MM.1S (cell line): ENCODE measurements around the gene TANK.
A peak's percentile ranks its signal among the peaks of the same experiment; 100 is the strongest.
"Not testable (repeated sequence)": the region's sequence is repeated elsewhere in the genome, so short reads cannot be mapped to it uniquely, and the experiment has no call there.

Experiments
- DNase-seq: peaks from one replicate; pipeline ENCODE4 v3.0.0-alpha.2; 2015
- H2AFZ ChIP-seq: fragments of 300-600 bp; sonication (generic); 2 replicates; pipeline ENCODE4 v1.6.0; 2016; ENCODE audit warnings: antibody characterized with exemption, low read length
- H3F3A ChIP-seq: fragments of 300-600 bp; sonication (generic); 2 replicates; pipeline ENCODE4 v1.6.1; 2016; ENCODE audit warnings: mild to moderate bottlenecking, antibody characterized with exemption, low read length, moderate library complexity, mixed read lengths; ENCODE audit not compliant: insufficient read depth
- H3K27ac ChIP-seq: fragments of 300-600 bp; sonication (generic); 2 replicates; pipeline ENCODE4 v1.5.1; 2016; ENCODE audit warnings: mild to moderate bottlenecking, low read length
- H3K27me3 ChIP-seq: fragments of 300-600 bp; sonication (generic); replicated peaks from 2 replicates; pipeline ENCODE4 v1.6.0; 2016; ENCODE audit warnings: low read length; ENCODE audit not compliant: insufficient read depth
- H3K36me3 ChIP-seq: fragments of 300-600 bp; sonication (generic); replicated peaks from 2 replicates; pipeline ENCODE4 v1.6.1; 2016; ENCODE audit warnings: mild to moderate bottlenecking, low read length, mixed read lengths; ENCODE audit not compliant: insufficient read depth
- H3K4me1 ChIP-seq: fragments of 300-600 bp; sonication (generic); 2 replicates; pipeline ENCODE4 v1.6.1; 2016; ENCODE audit warnings: low read length, mixed read lengths
- H3K4me2 ChIP-seq: fragments of 300-600 bp; sonication (generic); 2 replicates; pipeline ENCODE4 v1.6.0; 2016; ENCODE audit warnings: low read depth, low read length
- H3K4me3 ChIP-seq: fragments of 300-600 bp; sonication (generic); 2 replicates; pipeline ENCODE4 v1.5.1; 2016; ENCODE audit warnings: low read length, mixed read lengths
- H3K79me2 ChIP-seq: fragments of 300-600 bp; sonication (generic); 2 replicates; pipeline ENCODE4 v1.6.1; 2016; ENCODE audit warnings: mixed run types, low read length, mixed read lengths
- H3K9ac ChIP-seq: fragments of 300-600 bp; sonication (generic); 2 replicates; pipeline ENCODE4 v1.6.1; 2016; ENCODE audit warnings: low read length, mixed read lengths
- H3K9me2 ChIP-seq: fragments of 300-600 bp; sonication (generic); replicated peaks from 2 replicates; pipeline ENCODE4 v1.6.1; 2016; ENCODE audit warnings: mild to moderate bottlenecking, low read length, mixed read lengths; ENCODE audit not compliant: insufficient read depth
- H3K9me3 ChIP-seq: fragments of 300-600 bp; sonication (generic); replicated peaks from 2 replicates; pipeline ENCODE4 v1.6.1; 2016; ENCODE audit warnings: mild to moderate bottlenecking, low read length, mixed read lengths; ENCODE audit not compliant: insufficient read depth
- H4K20me1 ChIP-seq: fragments of 300-600 bp; sonication (generic); 2 replicates; pipeline ENCODE4 v1.6.1; 2016; ENCODE audit warnings: mild to moderate bottlenecking, low read length, moderate library complexity, mixed read lengths; ENCODE audit not compliant: insufficient read depth
- CTCF ChIP-seq: fragments of 300-600 bp; sonication (generic); IDR thresholded peaks from 2 replicates; pipeline ENCODE4 v1.5.1; 2016; ENCODE audit warnings: antibody characterized with exemption, low read length, mixed read lengths
- EZH2 ChIP-seq: fragments of 300-600 bp; sonication (generic); optimal IDR thresholded peaks from 2 replicates; pipeline ENCODE3; 2017; ENCODE audit warnings: low read depth, mild to moderate bottlenecking, antibody characterized with exemption, low read length, mixed read lengths
- EZH2phosphoT487 ChIP-seq: fragments of 300-600 bp; sonication (generic); IDR thresholded peaks from 2 replicates; pipeline ENCODE4 v1.6.1; 2018; ENCODE audit warnings: antibody characterized with exemption, low read length

The TANK gene

GRCh38 chr2:161273038-161273760, 113.0 kb downstream of the TANK start:
- Histone ChIP-seq H3F3A (no peaks in the 10 kb centered on the region), H3K9ac (no peak overlapping the region), H2AFZ (no peak overlapping the region), H3K4me3 (no peak overlapping the region), H3K9me3 (no peaks in the 10 kb centered on the region), H3K4me1 (no peaks in the 10 kb centered on the region), H4K20me1 (no peaks in the 10 kb centered on the region), H3K36me3 (no peaks in the 10 kb centered on the region), H3K27ac (no peak overlapping the region), H3K9me2 (no peaks in the 10 kb centered on the region), H3K79me2 (no peaks in the 10 kb centered on the region), H3K27me3 (no peaks in the 10 kb centered on the region), H3K4me2 (no peak overlapping the region)
- TF ChIP-seq CTCF = peak; percentile 76
- no peak for TF ChIP-seq EZH2phosphoT487
- TF ChIP-seq EZH2 = no peak
- peak; percentile 71 for DNase-seq

GRCh38 chr2:161278564-161279229, 118.5 kb downstream of the TANK start:
- H2AFZ ChIP-seq, H3K9me3 ChIP-seq, H3K9ac ChIP-seq, H4K20me1 ChIP-seq, H3K4me2 ChIP-seq, H3K27ac ChIP-seq, H3K27me3 ChIP-seq, H3K36me3 ChIP-seq, H3K4me1 ChIP-seq, H3K79me2 ChIP-seq, H3K4me3 ChIP-seq, H3K9me2 ChIP-seq, H3F3A ChIP-seq: not testable (repeated sequence)
- DNase-seq = peak; percentile 11

GRCh38 chr2:161279230-161279815, 119.1 kb downstream of the TANK start:
- DNase-seq, H3K4me2 ChIP-seq, H2AFZ ChIP-seq, H3K36me3 ChIP-seq, H3F3A ChIP-seq, H3K27me3 ChIP-seq, H4K20me1 ChIP-seq, H3K79me2 ChIP-seq, H3K4me3 ChIP-seq, H3K4me1 ChIP-seq, H3K27ac ChIP-seq, H3K9me3 ChIP-seq, H3K9me2 ChIP-seq, H3K9ac ChIP-seq: not testable (repeated sequence)

GRCh38 chr2:161280906-161281323, 120.7 kb downstream of the TANK start:
- not testable (repeated sequence) for H3F3A ChIP-seq, H3K4me1 ChIP-seq, H3K36me3 ChIP-seq, H4K20me1 ChIP-seq, H3K27ac ChIP-seq, H3K9ac ChIP-seq, H2AFZ ChIP-seq, H3K79me2 ChIP-seq, H3K27me3 ChIP-seq, H3K4me2 ChIP-seq, DNase-seq, H3K9me2 ChIP-seq, H3K9me3 ChIP-seq, H3K4me3 ChIP-seq

- not testable (repeated sequence) for H3K27me3 ChIP-seq, H3K9me2 ChIP-seq, H3K4me1 ChIP-seq, H3K27ac ChIP-seq, H3K4me3 ChIP-seq, H4K20me1 ChIP-seq, H3K9me3 ChIP-seq, H3K79me2 ChIP-seq, H2AFZ ChIP-seq, DNase-seq, H3K36me3 ChIP-seq, H3K9ac ChIP-seq, H3K4me2 ChIP-seq, H3F3A ChIP-seq
Observed at GRCh38 chr2:161281615-161282310, 121.5 kb downstream of the TANK start.

- not testable (repeated sequence) for H3K9me2 ChIP-seq, H3K9ac ChIP-seq, H3K4me1 ChIP-seq, H2AFZ ChIP-seq, H3K4me2 ChIP-seq, H3K36me3 ChIP-seq, H3F3A ChIP-seq, H3K27ac ChIP-seq, H3K4me3 ChIP-seq, H4K20me1 ChIP-seq, H3K79me2 ChIP-seq, DNase-seq, H3K9me3 ChIP-seq, H3K27me3 ChIP-seq
Observed at GRCh38 chr2:161282311-161282644, 122.0 kb downstream of the TANK start.
